Stimulated activated naive CD8-positive, alpha-beta T cell treated with anti-CD3 and anti-CD28 coated beads, Interleukin-15, Interleukin-2, amounts not matched to agents 100 U/mL and 50 U/mL, for 24 hours (primary cell): ENCODE results near the gene RPS27.
A peak's percentile ranks its signal among the peaks of the same experiment; 100 is the strongest.
"Not testable (repeated sequence)": the region's sequence is repeated elsewhere in the genome, so short reads cannot be mapped to it uniquely, and the experiment has no call there.

Source experiments
- ATAC-seq: fragments of 150-1000 bp; cut with Tn5 transposase; one replicate; pipeline ENCODE4 v1.10.0; 2021
- DNase-seq: peaks from one replicate; pipeline ENCODE4 v3.0.0; 2021

Gene RPS27

DNA sequence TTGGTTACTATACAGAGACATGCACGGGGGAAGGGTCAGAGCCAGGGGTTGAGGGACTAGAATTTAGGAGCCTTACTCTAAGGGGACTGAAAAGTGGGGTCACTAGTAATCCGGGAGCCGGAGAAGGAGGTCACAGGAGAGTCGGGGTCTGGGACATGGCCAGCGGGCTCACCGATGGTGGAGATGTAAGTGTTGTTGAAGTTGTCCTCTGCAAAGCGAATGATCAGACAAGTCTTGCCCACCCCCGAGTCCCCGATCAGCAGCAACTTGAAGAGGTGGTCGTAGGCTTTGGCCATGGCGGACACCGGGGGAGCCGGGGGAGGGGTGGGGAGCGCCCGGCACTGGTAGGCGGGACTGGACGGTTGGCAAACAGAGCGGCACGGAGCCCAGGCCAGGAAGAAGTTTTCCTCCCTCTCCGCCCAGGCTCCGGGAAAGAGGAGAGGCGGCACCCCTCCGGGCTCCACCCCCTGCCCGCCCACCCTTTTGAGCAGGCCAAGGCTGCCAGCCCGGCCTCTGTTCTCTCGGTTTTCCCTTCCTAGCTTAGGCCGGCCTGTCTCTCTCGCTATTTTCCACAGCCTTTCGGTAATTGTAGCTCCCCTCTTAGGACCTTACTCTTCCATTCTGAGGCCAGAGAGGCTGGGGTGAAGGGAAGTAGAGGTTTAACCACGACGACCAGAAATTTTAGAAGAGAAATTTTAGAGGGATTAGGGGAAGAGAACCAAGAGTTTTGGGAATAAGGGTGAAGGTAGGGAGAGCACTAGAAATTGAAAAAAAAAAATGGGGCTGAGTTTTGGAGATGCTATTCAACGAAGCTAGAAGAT lies 4.4 kb upstream of the RPS27 start, which contains the start of gene RAB13:
TSS of gene RAB13 (minus strand) at position 399 of the 821 bp plus-strand sequence. CDS start at position 296, 103 bp downstream.
- peak; percentile 33 for ATAC-seq
- peak; percentile 51 for DNase-seq

DNA sequence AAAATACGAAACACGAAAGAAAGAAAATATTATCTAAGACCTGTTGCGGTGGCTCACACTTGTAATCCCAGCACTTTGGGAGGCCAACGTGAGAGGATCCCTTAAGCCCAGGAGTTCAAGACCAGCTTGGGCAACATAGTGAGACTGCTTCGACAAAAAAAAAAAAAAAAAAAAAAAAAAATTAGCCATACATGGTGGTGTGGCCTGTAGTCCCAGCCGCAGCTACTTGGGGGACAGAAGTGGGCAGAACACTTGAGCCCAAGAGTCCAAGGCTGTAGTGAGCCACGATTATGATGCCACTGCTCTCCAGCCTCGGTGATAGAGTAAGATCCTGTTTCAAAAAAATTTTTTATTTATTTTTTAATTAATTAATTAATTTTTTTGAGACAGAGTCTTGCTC lies 2.9 kb upstream of the RPS27 start:
- no peak for ATAC-seq
- no peak for DNase-seq

DNA sequence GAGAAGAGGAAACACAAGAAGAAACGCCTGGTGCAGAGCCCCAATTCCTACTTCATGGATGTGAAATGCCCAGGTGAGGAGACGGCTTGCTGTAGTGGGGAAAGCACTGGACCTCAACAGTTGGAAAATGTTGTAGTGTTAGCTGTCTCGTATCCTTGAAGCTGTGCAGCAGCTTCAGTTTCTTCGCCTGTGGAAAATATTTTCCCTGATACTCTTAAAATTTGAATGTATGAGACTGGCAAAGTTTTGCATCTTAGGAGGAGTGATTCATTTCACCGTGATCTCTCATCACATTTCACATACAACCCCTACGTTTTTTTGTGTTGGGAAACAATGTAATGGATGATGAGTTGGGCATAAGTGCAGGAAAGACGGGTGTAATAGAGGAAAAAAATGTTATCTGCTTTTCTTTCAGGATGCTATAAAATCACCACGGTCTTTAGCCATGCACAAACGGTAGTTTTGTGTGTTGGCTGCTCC lies 629 bp downstream of the RPS27 start:
- ATAC-seq, result no peak
- no peak for DNase-seq

DNA sequence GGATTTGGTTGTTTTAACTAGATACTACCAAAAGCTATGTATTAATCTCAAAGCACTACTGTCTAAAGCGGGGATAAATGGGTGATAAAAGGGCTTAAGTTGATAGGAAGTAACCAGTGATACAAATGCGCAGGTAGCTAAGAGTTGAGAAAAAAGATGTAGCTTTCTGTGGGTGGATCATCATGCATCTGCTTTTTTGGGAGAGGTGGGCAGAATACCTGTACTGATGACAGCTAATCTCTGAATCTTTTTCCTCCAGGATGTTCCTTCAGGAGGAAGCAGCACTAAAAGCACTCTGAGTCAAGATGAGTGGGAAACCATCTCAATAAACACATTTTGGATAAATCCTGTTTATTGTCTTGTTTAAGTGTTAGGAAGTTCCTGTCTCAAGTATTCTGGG lies 1.2 kb downstream of the RPS27 start:
- DNase-seq (no peak), ATAC-seq (no peak)

DNA sequence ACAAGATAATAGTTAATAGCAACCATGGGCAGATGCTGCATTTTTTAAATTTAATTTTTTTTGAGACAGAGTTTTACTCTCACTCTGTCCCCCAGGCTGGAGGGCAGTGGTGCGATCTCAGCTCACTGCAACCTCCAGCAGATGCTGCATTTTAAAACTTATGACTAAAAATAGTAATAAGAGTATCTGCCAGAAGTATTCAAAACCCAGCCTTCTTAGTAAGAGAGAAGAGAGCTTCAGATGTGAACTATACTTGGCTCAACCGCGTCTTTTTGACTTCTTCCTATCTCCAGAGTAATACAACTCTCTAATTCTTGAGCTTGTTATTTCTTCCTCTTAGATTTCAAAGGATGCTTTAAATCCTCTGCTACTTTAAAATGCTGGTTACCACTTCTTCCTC lies 4.6 kb downstream of the RPS27 start:
- ATAC-seq, result no peak
- no peak for DNase-seq

DNA sequence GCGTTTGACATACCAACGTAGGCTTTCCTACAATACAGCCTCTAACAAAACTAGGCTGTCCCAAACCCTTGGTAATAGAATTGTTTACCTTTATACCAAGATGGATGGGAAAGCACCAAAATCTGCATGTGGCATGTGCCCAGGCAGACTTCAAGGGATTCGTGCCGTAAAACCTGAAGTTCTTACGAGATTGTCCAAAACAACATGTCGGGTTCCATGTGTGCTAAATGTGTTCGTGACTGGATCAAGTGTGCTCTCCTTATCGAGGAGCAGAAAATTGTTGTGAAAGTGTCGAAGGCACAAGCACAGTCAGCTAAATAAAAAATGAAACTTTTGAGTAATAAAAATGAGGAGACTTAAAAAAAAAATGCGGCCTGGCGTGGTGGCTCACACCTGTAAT lies 5.1 kb downstream of the RPS27 start:
- no peak for DNase-seq
- ATAC-seq, result no peak

DNA sequence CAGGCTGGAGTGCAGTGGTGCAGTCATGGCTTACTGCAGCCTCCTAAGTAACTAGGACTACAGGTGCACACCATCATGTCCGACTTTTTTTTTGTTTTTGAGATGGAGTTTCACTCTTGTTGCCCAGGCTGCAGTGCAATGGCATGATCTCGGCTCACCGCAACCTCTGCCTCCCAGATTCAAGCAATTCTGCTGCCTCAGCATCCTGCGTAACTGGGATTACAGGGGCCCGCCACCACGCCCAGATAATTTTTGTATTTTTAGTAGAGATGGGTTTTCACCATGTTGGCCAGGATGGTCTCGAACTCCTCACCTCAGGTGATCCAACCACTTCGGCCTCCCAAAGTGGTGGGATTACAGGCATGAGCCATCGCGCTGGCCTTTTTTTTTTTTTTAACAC lies 6.3 kb downstream of the RPS27 start:
- ATAC-seq, result not testable (repeated sequence)

DNA sequence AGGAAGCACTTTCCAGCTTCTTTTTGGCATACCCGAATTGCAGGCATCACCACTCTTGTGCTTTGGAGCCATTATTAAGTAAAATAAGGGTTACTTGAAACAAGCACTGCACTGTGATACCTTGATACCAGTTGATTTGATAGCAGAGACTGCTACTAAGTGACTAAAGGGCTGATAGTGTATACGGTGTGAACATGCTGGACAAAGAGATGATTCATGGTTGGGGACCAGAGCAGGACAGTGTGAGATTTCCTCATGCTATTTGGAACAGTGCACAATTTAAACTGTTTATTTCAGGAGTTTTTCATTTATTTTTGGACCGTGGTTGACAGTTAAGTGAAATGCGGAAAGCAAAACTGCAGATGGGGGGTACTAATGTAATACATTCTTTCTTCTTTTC lies 9.9 kb downstream of the RPS27 start:
- no peak for ATAC-seq
- DNase-seq, result no peak

More for the DNA sequence above, 6.3 kb downstream of the RPS27 start:
- not testable (repeated sequence) for DNase-seq

DNA sequence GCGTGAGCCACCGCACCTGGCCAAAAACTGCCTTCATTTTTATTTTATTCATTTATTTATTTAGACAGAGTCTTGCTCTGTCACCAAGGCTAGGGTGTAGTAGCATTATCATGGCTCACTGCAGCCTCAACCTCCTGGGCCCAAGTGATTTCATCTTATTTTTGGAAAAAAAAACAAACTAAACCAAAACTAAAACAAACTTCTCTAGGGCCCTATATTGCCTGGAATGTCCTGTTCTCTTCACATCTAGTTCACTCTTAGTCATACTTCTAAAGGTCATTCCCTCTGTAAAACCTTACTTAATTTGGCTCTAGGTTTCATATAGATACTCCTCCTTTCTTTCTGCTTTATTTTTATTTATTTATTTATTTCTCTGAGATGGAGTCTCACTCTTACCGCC lies 15.6 kb downstream of the RPS27 start:
- DNase-seq, result no peak
- ATAC-seq, result peak; percentile 49

DNA sequence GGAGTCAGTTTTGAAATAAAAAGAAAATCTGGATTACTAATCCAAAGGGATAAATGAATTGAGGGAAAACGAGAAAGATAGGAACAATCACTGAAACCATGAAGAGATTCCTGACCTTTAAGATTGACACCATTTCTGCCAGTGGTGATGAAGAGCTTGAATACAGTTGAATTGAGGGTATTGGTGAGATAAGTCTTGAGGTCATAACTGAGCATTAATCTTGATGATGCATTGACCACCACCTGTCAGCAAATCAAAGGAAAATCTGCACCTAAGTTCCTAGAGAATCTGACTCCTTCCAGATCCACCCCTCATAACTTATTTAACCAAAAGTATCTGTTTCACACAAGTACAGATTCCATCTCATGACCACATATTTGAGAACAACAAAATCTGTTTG lies 21.6 kb downstream of the RPS27 start:
- DNase-seq (no peak), ATAC-seq (no peak)

DNA sequence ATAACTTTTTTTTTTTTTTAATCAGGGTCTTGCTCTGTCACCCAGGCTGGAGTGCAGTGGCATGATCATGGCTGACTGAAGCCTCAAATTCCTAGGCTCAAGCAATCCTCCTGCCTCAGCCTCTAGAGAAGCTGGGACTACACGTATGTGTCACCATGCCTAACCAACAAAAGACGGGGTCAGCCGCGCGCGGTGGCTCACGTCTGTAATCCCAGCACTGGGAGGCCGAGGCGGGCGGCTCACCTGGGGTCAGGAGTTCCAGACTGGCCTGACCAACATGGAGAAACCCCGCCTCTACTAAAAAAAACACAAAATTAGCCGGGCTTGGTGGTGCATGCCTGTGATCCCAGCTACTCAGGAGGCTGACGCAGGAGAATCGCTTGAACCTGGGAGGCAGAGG lies 22.0 kb downstream of the RPS27 start:
- ATAC-seq, DNase-seq: not testable (repeated sequence)

DNA sequence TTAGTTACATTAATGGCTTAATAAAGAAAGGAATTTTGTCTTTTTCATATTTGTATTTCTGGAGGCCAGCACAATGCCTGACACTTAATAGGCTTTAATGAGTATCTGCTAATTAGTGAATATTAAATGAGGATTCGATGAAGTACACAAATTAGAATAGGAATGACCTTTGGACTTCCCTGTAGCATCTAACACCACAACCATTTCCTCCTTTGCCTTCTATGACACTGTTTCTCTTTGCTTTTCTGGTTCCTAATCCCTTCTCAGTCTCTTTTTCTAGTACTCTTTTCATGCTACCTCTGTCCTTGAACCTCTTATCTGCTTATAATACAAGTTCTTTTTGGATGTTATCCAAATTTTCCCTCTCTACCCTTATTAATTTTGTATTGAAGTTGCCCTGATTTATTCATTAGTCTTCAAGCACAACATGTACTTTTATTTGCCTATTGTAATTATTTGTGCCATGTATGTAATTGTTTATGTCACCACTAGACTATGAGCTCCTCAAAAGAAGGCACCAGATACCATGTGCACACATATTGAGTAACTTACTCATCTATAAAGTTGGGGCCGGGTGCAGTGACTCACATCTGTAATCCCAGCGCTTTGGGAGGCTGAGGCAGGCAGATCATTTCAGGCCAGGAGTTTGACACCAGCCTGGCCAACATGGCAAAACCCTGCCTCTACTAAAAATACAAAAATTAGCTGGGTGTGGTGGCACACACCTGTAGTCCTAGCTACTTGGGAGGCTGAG lies 23.8 kb downstream of the RPS27 start:
- ATAC-seq (no peak), DNase-seq (no peak)

DNA sequence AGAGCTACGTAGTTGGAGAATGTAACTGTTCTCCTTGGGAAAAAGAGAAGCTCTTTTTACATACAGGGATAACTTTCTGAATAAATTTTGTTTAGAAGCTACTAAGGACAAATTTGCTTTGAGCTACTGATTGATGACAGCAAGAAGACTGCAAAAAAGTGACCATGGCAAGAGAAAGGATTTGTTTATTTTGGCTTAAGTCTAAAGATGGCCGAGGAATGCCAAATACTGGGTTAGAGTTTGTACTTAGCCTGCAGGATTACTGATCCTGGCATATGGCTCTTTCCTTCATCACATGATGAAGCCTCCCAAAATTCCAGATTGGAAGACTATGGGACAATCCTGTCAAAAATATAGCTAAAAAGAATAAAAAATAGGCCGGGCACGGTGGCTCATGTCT lies 28.7 kb downstream of the RPS27 start:
- ATAC-seq, result no peak
- DNase-seq, result no peak

DNA sequence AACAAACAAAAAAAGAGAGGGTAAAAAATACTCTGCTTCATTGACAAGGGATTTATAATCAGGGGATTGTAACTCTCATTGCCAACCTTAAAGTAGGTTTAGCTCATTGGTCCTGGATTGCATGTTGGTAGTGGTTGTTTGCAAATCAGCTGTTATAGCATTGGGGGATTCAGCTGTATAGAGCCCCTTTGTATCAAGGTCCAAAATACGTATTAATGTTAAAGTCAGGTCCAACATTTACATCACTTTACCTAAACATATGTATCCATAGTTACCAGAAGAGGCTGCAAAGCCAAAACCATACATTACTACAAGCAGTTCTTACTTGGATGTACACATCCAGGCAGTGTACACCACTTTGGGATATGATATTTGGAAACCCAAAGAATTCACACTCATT lies 29.4 kb downstream of the RPS27 start:
- ATAC-seq (no peak), DNase-seq (no peak)

DNA sequence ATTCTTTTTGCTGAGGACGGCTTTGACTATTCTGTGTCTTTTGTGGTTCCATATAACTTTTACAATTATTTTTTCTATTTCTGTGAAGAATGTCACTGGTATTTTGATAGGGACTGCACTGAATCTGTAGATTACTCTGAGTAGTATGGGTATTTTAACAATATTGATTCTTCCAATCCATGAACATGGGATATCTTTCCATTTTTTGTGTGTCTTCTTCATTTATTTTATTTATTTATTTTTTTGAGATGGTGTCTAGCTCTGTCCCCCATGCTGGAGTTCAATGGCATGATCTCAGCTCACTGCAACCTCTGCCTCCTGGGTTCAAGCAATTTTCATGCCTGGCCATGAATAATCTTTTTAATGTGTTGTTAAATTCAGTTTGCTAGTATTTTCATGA lies 43.1 kb downstream of the RPS27 start:
- not testable (repeated sequence) for ATAC-seq, DNase-seq
